NAMALWA (cell line): Measurements from ENCODE around the gene MRTFB.
"Not testable (repeated sequence)": the region's sequence is repeated elsewhere in the genome, so short reads cannot be mapped to it uniquely, and the experiment has no call there.

Experiments
- DNase-seq: peaks from one replicate; pipeline ENCODE4 v3.0.0-alpha.2; 2015; ENCODE audit warnings: low spot score

Gene MRTFB

GRCh38 chr16:14132696-14133048 lies 61.6 kb downstream of the MRTFB start:
- no peak for DNase-seq

- DNase-seq = no peak
Measured at GRCh38 chr16:14133907-14134306, 62.8 kb downstream of the MRTFB start.

GRCh38 chr16:14135704-14136103 lies 64.6 kb downstream of the MRTFB start:
- no peak for DNase-seq

DNA sequence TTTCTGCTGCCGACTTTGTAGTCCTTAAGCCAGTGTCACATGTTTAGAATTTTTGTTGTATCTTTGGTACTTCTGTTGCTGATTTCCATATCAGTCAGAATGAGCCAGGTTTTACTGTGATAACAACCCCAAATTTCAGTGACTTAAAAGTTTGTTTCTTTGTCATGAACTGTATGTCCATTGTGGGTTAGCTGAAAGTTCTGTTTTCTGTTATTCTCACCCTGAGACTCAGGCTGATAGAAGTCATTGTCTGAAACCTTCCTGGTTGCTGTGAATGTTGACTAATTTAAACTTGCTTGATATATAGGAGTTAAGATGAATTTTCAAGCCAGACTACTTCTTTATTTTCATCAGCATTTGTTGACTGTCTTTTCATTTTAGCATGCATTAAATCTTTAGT lies 68.8 kb downstream of the MRTFB start:
- no peak for DNase-seq

DNA sequence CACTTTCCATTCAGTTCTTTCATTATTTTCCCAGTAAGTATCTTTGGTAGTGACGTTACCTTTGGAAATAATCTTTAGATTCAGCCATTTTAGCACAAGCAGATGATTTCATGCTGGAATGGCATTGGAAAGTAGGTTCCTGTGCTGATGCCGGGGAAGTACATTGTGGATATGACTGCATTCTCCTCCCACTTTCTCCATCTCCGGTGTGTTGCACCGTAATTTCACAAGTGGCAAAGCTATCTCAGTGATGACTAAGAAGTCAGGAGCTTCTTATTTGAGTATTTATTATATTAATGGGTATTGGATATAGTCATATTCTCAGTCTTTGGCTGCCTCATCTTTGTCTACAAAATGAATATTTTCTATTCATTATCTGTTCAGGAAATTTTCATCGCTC lies 69.8 kb downstream of the MRTFB start:
- DNase-seq = no peak

DNA sequence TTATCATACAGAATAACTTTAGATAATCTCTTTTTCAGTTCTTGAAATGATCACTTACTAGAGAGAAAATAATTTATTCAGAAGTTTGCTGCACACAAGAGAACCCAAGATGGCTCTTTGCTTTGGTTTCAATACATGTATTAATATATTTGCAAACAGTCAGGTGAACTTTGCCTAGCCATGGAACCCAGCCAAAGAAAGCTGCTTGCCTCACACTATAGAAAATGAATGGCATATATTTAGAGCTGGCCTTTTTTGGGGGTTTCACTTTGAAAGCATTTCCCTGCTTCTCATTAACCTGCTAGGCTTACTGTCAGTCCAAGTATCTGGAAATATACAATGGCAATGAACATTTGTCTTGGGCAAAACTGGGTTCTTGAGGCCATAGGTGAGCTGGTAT lies 75.3 kb downstream of the MRTFB start:
- DNase-seq = no peak

GRCh38 chr16:14148016-14148415 lies 76.9 kb downstream of the MRTFB start:
- DNase-seq = no peak

- no peak for DNase-seq
Measured at GRCh38 chr16:14148569-14148968, 77.5 kb downstream of the MRTFB start.

GRCh38 chr16:14150796-14151195 lies 79.7 kb downstream of the MRTFB start:
- DNase-seq = no peak

DNA sequence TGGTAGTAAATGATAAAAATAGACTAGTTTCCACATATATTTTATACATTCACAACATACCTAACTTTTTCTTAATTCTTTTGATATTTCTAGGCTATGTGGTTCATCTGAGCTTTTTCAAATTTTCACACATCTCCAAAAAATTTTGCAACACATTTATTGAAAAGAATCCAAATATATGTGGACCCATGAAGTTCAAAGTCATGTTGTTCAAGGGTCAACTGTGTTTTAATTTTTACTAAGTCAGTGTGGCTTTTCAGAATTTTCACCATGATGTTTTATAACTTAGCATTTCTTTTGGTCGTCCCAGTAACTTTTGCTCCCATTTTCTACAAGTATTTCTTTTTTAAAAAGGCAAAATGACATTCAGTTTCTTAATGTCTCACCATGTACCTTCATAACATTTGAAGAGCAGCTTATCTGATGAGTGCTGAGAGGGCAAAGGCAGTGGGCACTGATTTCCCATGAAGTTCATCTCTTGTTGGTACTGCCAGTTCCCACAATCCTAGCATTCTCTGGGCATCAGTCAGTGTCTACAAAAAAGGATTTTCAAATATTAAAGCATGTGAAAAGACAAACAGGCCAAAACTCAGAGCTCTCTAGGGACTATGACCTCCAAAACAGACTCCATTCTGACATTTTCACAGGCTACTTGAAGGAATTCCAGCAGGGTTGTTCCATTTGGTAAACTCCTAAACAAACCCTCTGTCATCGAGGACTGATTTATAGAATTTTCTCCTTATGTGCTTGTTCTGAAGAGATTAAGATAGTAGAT lies 80.3 kb downstream of the MRTFB start:
- no peak for DNase-seq

DNA sequence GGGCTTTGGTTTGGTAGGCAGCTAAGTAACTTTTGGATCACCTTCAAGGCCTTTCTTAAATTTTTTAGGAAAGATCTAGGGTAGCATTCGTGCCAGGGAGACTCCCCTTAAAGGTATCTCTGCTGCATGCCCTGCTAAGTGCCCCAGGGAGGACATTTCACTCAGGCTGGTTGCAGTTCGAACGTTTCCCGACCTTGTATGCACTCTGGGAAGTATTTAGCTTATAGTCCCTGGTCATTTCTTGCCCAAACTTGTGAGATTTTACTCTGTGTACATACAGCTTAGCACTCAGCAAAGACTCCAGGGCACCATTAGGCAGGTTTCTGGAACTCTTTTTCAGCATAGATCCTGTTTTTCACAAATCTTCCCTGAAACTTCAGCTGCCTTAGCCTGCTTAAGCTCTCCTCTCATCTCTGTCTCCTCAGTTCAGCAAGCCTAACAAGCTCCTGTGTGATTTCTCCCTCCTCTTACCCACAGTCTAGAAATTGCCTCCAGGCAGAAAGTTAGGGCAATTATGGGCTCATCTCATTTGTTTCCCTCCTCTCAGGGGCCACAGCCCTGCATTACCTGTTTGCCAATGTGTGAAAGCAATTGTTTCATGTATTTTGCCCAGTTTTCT lies 84.6 kb downstream of the MRTFB start:
- no peak for DNase-seq

GRCh38 chr16:14164916-14165662 lies 94.0 kb downstream of the MRTFB start:
- DNase-seq = no peak

DNA sequence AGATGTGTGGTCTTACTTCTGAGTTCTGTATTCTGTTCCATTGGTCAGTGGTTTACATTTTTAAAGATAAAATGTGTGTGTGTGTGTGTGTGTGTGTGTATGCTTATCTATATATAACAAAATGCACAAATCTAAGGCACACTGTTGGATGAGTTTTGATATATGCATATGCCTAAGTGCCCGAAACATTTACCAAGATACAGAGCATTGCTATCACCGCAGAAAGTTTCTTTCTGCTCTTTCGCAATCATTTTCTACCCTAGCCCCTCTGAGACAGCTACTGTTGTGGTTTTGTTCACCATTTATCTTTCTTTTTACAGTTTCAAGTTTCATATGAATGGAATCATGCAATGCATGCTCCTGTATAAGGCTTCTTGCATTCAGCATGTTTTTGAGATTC lies 97.0 kb downstream of the MRTFB start:
- DNase-seq = no peak

DNA sequence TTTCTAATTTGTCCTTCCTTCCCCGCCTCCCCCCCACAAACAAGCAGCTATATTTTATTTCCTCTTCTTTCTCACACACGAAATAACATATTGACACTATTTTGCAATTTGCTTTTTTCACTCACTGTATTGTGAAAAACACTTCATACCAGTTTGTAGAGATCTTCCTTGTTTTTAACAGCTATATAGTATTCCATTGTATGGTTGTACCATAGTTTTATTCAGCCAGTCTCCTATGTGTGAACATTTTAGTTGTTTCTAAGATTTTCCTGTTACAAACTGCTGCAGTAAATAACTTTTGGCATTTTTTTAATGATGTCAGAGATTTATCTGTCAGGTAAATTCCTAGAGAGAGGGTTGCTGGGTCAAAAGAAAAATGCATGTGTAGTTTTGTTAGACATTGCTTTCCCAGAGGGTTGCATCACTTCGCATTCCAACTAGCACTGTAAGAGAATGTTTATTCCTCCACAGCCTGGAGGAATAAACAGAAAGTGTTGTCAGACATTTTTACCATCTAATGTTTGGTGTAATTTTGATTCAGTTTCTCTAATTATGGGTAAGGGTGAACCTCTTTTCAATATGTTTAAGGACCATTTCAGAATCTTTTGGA lies 101.2 kb downstream of the MRTFB start:
- DNase-seq = no peak

DNA sequence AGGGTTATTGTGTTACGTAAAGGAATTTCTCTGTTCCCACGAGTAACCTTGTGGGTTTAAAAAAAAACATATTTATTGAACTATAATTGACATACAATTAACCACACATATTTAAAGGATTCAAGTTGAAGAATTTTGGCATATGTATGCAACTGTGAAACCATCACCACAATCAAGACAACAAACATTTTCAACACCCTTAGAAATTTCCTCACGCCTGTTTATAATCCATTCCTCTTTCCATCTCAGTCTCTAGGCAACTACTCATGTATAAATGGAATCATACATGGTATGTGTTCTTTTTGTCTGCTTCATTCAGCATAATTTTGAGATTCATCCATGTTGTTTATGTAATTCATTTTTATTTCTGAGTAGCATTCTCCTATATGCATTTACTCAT lies 104.0 kb downstream of the MRTFB start:
- DNase-seq = no peak

DNA sequence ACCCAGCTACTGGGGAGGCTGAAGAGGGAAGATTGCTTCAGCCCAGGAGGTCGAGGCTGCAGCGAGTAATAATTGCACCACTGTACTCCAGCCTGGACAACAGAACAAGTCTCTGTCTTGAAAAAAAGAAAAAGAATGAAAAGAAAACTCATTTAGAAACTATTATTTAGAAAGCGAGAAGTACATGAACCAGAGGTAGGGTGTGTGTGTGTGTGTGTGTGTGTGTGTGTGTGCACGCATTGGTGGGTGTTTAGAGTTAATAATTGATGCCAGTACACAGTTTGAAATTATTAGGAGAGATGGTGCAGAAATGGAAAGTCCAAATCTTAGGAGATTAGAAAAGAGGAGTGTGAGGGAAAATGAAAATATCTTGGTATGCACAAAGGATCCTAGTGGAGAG lies 106.6 kb downstream of the MRTFB start:
- no peak for DNase-seq

DNA sequence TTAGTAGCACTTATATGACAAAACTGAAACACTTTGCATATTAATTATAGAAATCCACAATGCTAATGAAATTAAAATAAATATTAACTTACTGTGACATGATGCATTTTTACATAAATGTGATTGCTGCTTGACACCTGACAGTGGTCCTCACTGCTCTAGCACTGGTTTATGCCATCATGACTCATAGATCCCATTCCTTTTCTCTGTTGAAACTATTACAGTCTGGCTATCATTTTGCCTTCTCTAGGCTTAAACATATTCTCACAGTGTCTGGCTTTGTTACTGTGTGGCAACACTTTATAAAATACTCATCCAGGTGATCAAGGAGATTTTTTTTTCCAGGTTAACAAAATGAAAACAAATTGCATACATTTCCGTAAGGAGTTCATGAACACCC lies 108.0 kb downstream of the MRTFB start:
- no peak for DNase-seq

DNA sequence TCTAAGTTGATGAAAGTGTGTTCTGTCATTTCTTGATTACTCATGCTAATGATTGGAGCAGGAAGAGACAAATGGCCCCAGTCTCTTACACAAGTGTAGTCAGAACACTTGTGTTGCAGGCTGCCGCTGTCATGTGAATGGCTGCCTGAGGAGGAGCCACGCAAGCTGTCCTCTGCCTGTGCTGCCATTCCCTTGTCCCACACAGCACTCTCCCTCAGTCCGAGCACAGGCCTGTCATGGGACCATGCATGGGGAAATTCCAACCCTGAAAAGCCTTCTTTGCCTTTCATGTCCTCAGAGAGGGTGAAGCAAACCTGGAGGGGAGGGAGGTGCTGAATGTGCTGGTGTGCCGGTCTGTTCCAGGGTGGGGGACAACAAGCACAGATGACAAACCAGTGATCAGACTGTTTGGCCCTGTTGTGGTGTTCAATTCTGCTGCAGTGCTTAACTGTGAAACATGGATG lies 109.4 kb downstream of the MRTFB start:
- no peak for DNase-seq

GRCh38 chr16:14181371-14182050 lies 110.4 kb downstream of the MRTFB start:
- DNase-seq = no peak

- DNase-seq = no peak
Measured at GRCh38 chr16:14182999-14183398, 111.9 kb downstream of the MRTFB start.

- DNase-seq = not testable (repeated sequence)
Measured at GRCh38 chr16:14183962-14184361, 112.8 kb downstream of the MRTFB start.
